OCI-LY7 (cell line): ENCODE measurements around the gene SHISAL2A. TPM values are rescaled to one million over a fixed set of nuclear protein-coding genes. Genes with fewer than 3 reads are reported as not detected.

Source experiments
- BruUV-seq: library from RNA; stranded (reverse); fragments of 400-500 nt; replicated peaks from 2 replicates; lab custom pipeline; 2021; lab: Mats Ljungman, UMichigan
- CTCF ChIA-PET: fragments of 300-600 bp; sonication (Branson Sonifier 250); formaldehyde crosslinking; loops from one replicate; lab custom pipeline; 2022; ENCODE audit warnings: antibody characterized with exemption; ENCODE audit not compliant: unreplicated experiment; lab: Charles Lee
- POLR2A ChIA-PET: fragments of 300-600 bp; sonication (Branson Sonifier 250); formaldehyde crosslinking; loops from one replicate; lab custom pipeline; 2022; ENCODE audit warnings: antibody characterized with exemption; lab: Charles Lee
- DNase-seq: peaks from one replicate; pipeline ENCODE4 v3.0.0-alpha.2; 2015; ENCODE audit warnings: low spot score
- H2AFZ ChIP-seq: fragments of 200-600 bp; sonication (generic), shearing (Covaris generic); 2 replicates; pipeline ENCODE4 v1.6.1; 2014; ENCODE audit warnings: mild to moderate bottlenecking, antibody characterized with exemption, low read length, moderate library complexity
- H3K27ac ChIP-seq: fragments of 200-600 bp; sonication (generic); 2 replicates; pipeline ENCODE4 v1.5.1; 2014; ENCODE audit warnings: mixed run types, low read depth, mild to moderate bottlenecking, moderate library complexity, low read length, inconsistent platforms; ENCODE audit not compliant: poor library complexity, severe bottlenecking
- H3K36me3 ChIP-seq: fragments of 200-600 bp; sonication (generic); 2 replicates; pipeline ENCODE4 v1.6.1; 2014; ENCODE audit warnings: mild to moderate bottlenecking, antibody characterized with exemption, low read length, moderate library complexity, mixed read lengths; ENCODE audit not compliant: insufficient read depth
- H3K4me1 ChIP-seq: fragments of 200-600 bp; sonication (generic); 2 replicates; pipeline ENCODE4 v1.5.1; 2014; ENCODE audit warnings: mild to moderate bottlenecking, low read length; ENCODE audit not compliant: insufficient read depth, poor library complexity, severe bottlenecking
- H3K4me2 ChIP-seq: fragments of 200-600 bp; sonication (generic); 2 replicates; pipeline ENCODE4 v1.6.1; 2014; ENCODE audit warnings: mild to moderate bottlenecking, low read length
- H3K4me3 ChIP-seq: fragments of 200-600 bp; sonication (generic); 2 replicates; pipeline ENCODE4 v1.5.1; 2014; ENCODE audit warnings: mild to moderate bottlenecking, low read depth, low read length; ENCODE audit not compliant: poor library complexity, severe bottlenecking
- H3K79me2 ChIP-seq: fragments of 200-600 bp; sonication (generic); 2 replicates; pipeline ENCODE4 v1.6.1; 2016; ENCODE audit warnings: low read depth, mild to moderate bottlenecking, low read length, moderate library complexity, mixed read lengths; ENCODE audit not compliant: insufficient read depth
- H3K9me2 ChIP-seq: fragments of 200-600 bp; sonication (generic); 2 replicates; pipeline ENCODE4 v1.6.1; 2016; ENCODE audit warnings: mild to moderate bottlenecking, low read length, mixed read lengths; ENCODE audit not compliant: insufficient read depth
- H3K9me3 ChIP-seq: fragments of 200-600 bp; sonication (generic); 2 replicates; pipeline ENCODE4 v1.6.1; 2014; ENCODE audit warnings: mild to moderate bottlenecking, mixed run types, low read length, mixed read lengths
- H4K20me1 ChIP-seq: fragments of 200-600 bp; sonication (generic); 2 replicates; pipeline ENCODE4 v1.6.1; 2014; ENCODE audit warnings: mild to moderate bottlenecking, antibody characterized with exemption, low read length, moderate library complexity, mixed read lengths; ENCODE audit not compliant: insufficient read depth
- CTCF ChIP-seq: fragments of 200-600 bp; sonication (generic); conservative IDR thresholded peaks from 2 replicates; pipeline ENCODE4 v1.5.1; 2014; ENCODE audit warnings: mild to moderate bottlenecking, antibody characterized with exemption, low read length, moderate library complexity, mixed read lengths
- EZH2phosphoT487 ChIP-seq: fragments of 200-600 bp; sonication (generic); IDR thresholded peaks from 2 replicates; pipeline ENCODE4 v1.6.1; 2018; ENCODE audit warnings: low read depth, borderline replicate concordance, mild to moderate bottlenecking, mixed run types, antibody characterized with exemption, low read length, moderate library complexity, mixed read lengths
- intact Hi-C: fragments of 100-400 bp; cut with micrococcal nuclease; formaldehyde crosslinking; loops from one replicate; pipeline ENCODE4 v1.10.0; 2022; ENCODE audit not compliant: unreplicated experiment
- total RNA-seq, 2 experiments: library from RNA; depleted of rRNA in 1 of 2; stranded (reverse); fragments of >200 nt in 1 of 2; shearing (Covaris generic) in 1 of 2; gene quantifications; 2 replicates each; pipeline ENCODE4 v1.2.3, GENCODE V29; 2014 to 2022

Gene SHISAL2A
- total RNA-seq, 2 experiments from 2014 or later, result 0.27 to 0.69 TPM

- Histone ChIP-seq H3K9me3 (no peaks in the 10 kb centered on the region), H3K79me2 (no peaks in the 10 kb centered on the region), H2AFZ (no peak overlapping the region), H3K4me3 (no peak overlapping the region), H3K36me3 (no peaks in the 10 kb centered on the region), H4K20me1 (no peaks in the 10 kb centered on the region), H3K9me2 (no peaks in the 10 kb centered on the region), H3K4me2 (no peak overlapping the region), H3K4me1 (peaks cover 22% of the 10 kb centered on the region), H3K27ac (no peak overlapping the region)
- TF ChIP-seq EZH2phosphoT487 (no peak), CTCF (no peak)
- intact Hi-C loops, result no loop called here
- no TSS peak for BruUV-seq
- POLR2A ChIA-PET, result interaction anchor here (0.7 kb wide), 1 partner anchor 294 kb away, joined by 5 read pairs; no protein-coding TSS in a partner anchor
- CTCF ChIA-PET, result no interaction called here
- no peak for DNase-seq
Measured at GRCh38 chr1:52598729-52599128, 34.2 kb upstream of the SHISAL2A start.

DNA sequence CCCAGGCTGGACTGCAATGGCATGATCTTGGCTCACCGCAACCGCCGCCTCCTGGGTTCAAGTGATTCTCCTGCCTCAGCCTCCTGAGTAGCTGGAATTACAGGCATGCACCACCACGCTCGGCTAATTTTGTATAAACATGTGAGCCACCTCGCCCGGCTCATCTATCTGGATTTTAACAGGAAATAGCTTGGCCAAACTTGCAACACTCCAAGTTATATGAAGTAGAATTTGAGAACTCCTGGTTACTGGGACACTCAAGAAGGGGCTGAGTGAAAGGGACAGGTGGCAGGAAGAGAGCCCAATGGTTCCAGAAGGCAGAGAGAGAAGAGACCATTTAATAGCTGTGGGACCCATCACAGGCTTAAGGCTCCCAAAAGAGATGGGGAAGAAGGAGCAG, 33.7 kb upstream of the SHISAL2A start:
- TF ChIP-seq EZH2phosphoT487 (no peak), CTCF (no peak)
- Histone ChIP-seq H3K9me3 (no peaks in the 10 kb centered on the region), H2AFZ (no peak overlapping the region), H3K27ac (no peak overlapping the region), H3K4me2 (no peak overlapping the region), H3K79me2 (no peaks in the 10 kb centered on the region), H4K20me1 (no peaks in the 10 kb centered on the region), H3K4me1 (peaks cover 22% of the 10 kb centered on the region), H3K4me3 (no peak overlapping the region), H3K36me3 (no peaks in the 10 kb centered on the region), H3K9me2 (no peaks in the 10 kb centered on the region)
- DNase-seq, result no peak
- ChIA-PET POLR2A (no interaction called here), CTCF (interaction anchor here (0.5 kb wide), 1 partner anchor 20 kb away, joined by 4 read pairs; no protein-coding TSS in a partner anchor)
- no TSS peak for BruUV-seq
- intact Hi-C loops, result no loop called here

- intact Hi-C loops, result no loop called here
- ChIA-PET CTCF (no interaction called here), POLR2A (interaction anchor here (0.6 kb wide), 1 partner anchor 42 kb away, joined by 3 read pairs; no protein-coding TSS in a partner anchor)
- Histone ChIP-seq H3K27ac (no peak overlapping the region), H3K4me2 (no peak overlapping the region), H3K79me2 (no peaks in the 10 kb centered on the region), H4K20me1 (no peaks in the 10 kb centered on the region), H3K9me2 (no peaks in the 10 kb centered on the region), H3K4me3 (no peak overlapping the region), H3K9me3 (no peaks in the 10 kb centered on the region), H3K4me1 (peaks cover 23% of the 10 kb centered on the region), H3K36me3 (no peaks in the 10 kb centered on the region), H2AFZ (no peak overlapping the region)
- DNase-seq, result no peak
- TF ChIP-seq EZH2phosphoT487, result no peak
- no peak for TF ChIP-seq CTCF
- no TSS peak for BruUV-seq
Measured at GRCh38 chr1:52600533-52601179, 32.3 kb upstream of the SHISAL2A start.
